Fibroblast of lung (primary cell): ENCODE results near the gene MPL. TPM values are rescaled to one million over a fixed set of nuclear protein-coding genes. Genes with fewer than 3 reads are reported as not detected.
A peak's percentile ranks its signal among the peaks of the same experiment; 100 is the strongest.

Source experiments
- DNase-seq, 2 donors: peaks; one replicate each; pipeline versions ENCODE4 v3.0.0 to v3.0.0-alpha.2; 2010; ENCODE audit warnings: low read depth in 2 of 2
- H2AFZ ChIP-seq: 2 replicates; pipeline ENCODE4 v1.5.1; 2012; ENCODE audit warnings: low read length, control low read depth, inconsistent platforms
- H3K27ac ChIP-seq: 2 replicates; pipeline ENCODE4 v1.5.1; 2011; ENCODE audit warnings: low read length, control low read depth; ENCODE audit not compliant: insufficient read depth
- H3K27me3 ChIP-seq: 2 replicates; pipeline ENCODE4 v1.5.1; 2011; ENCODE audit warnings: mild to moderate bottlenecking, low read length; ENCODE audit not compliant: control insufficient read depth, insufficient read depth
- H3K36me3 ChIP-seq: 2 replicates; pipeline ENCODE4 v1.5.1; 2011; ENCODE audit warnings: low read length; ENCODE audit not compliant: control insufficient read depth, insufficient read depth
- H3K4me1 ChIP-seq: 2 replicates; pipeline ENCODE4 v1.5.1; 2011; ENCODE audit warnings: low read length; ENCODE audit not compliant: control insufficient read depth, insufficient read depth; ENCODE audit errors: extremely low read depth
- H3K4me2 ChIP-seq: 2 replicates; pipeline ENCODE4 v1.5.1; 2011; ENCODE audit warnings: low read length, control low read depth; ENCODE audit not compliant: insufficient read depth; ENCODE audit errors: extremely low read depth
- H3K4me3 ChIP-seq, 4 experiments: fragments of 200-600 bp in 1 of 4; sonication (generic) in 1 of 4; replicated peaks in 1 of 4; 2 replicates each; pipeline ENCODE4 v1.5.1; 2011 to 2016; ENCODE audit warnings: low read length in 4 of 4, low read depth in 3 of 4, mild to moderate bottlenecking in 3 of 4, control low read depth in 2 of 4, inconsistent platforms in 1 of 4, mixed read lengths in 1 of 4; ENCODE audit not compliant: insufficient read depth in 1 of 4; ENCODE audit errors: control extremely low read depth in 1 of 4
- H3K79me2 ChIP-seq: 2 replicates; pipeline ENCODE4 v1.5.1; 2012; ENCODE audit warnings: mild to moderate bottlenecking, low read length, inconsistent platforms; ENCODE audit not compliant: control insufficient read depth, insufficient read depth
- H3K9ac ChIP-seq: 2 replicates; pipeline ENCODE4 v1.5.1; 2011; ENCODE audit warnings: mild to moderate bottlenecking, low read length, control low read depth; ENCODE audit not compliant: insufficient read depth
- H3K9me3 ChIP-seq: 2 replicates; pipeline ENCODE4 v1.5.1; 2012; ENCODE audit warnings: low read depth, low read length; ENCODE audit not compliant: control insufficient read depth, insufficient read depth
- H4K20me1 ChIP-seq: 2 replicates; pipeline ENCODE4 v1.5.1; 2011; ENCODE audit warnings: low read length; ENCODE audit not compliant: control insufficient read depth, insufficient read depth; ENCODE audit errors: extremely low read depth
- CTCF ChIP-seq, 2 donors: IDR thresholded peaks in 1 of 2; conservative IDR thresholded peaks in 1 of 2; 1 replicate in 1 of 2; 2 replicates in 1 of 2; pipeline ENCODE4 v1.5.1; 2011 to 2012; ENCODE audit warnings: low read length in 2 of 2, control low read depth in 1 of 2, inconsistent platforms in 1 of 2, low read depth in 1 of 2, mild to moderate bottlenecking in 1 of 2
- EZH2 ChIP-seq: IDR thresholded peaks from 2 replicates; pipeline ENCODE4 v1.5.1; 2012; ENCODE audit warnings: low read length, control low read depth, mild to moderate bottlenecking; ENCODE audit errors: missing control alignments
- polyA plus RNA-seq, 2 donors: library from polyadenylated mRNA; depleted of rRNA in 1 of 2; stranded (reverse) in 1 of 2; unstranded in 1 of 2; fragments of >200 nt; gene quantifications; 2 replicates each; pipeline ENCODE4 v1.2.1, GENCODE V29; 2011 to 2012; ENCODE audit warnings: missing spikeins in 1 of 2
- total RNA-seq: library from RNA; depleted of rRNA; stranded (reverse); fragments of >200 nt; gene quantifications from 2 replicates; pipeline ENCODE4 v1.2.1, GENCODE V29; 2014

MPL gene
- total and polyA plus RNA-seq, 2 donors (not counting 1 experiment from before 2014, with no cell fraction given) = not detected

- no peaks in the 10 kb centered on the region for H3K27me3 ChIP-seq
- no peak overlapping the region for H3K27ac ChIP-seq
- H4K20me1 ChIP-seq = no peaks in the 10 kb centered on the region
- H3K4me2 ChIP-seq = no peak overlapping the region
- no peaks in the 10 kb centered on the region for H3K36me3 ChIP-seq
- H3K9me3 ChIP-seq = no peaks in the 10 kb centered on the region
- TF ChIP-seq CTCF (conservative IDR thresholded peaks at IDR 0.05 in 1 of 2, IDR thresholded peaks at IDR 0.05 in 1 of 2; ENCODE audit: low read depth in 1 of 2, low read length in 2 of 2) (no peak), EZH2 (no peak)
- H2AFZ ChIP-seq = no peak overlapping the region
- H3K4me3 ChIP-seq = no peak overlapping the region
- no peaks in the 10 kb centered on the region for H3K4me1 ChIP-seq
- DNase-seq = no peak
- no peaks in the 10 kb centered on the region for H3K79me2 ChIP-seq
- no peak overlapping the region for H3K9ac ChIP-seq
Measured at GRCh38 chr1:43302201-43302600, 35.4 kb upstream of the MPL start.

- Histone ChIP-seq H3K79me2 (no peaks in the 10 kb centered on the region), H3K9ac (no peak overlapping the region), H3K27ac (no peak overlapping the region), H3K4me1 (no peaks in the 10 kb centered on the region), H3K36me3 (no peaks in the 10 kb centered on the region), H3K4me2 (no peak overlapping the region), H3K27me3 (no peaks in the 10 kb centered on the region), H3K9me3 (no peaks in the 10 kb centered on the region), H4K20me1 (no peaks in the 10 kb centered on the region), H3K4me3 (no peak overlapping the region), H2AFZ (no peak overlapping the region)
- TF ChIP-seq EZH2 = no peak
- no peak for TF ChIP-seq CTCF (conservative IDR thresholded peaks at IDR 0.05 in 1 of 2, IDR thresholded peaks at IDR 0.05 in 1 of 2; ENCODE audit: low read depth in 1 of 2, low read length in 2 of 2)
- DNase-seq = peak in 1 of 2 donors; percentile 50
Measured at GRCh38 chr1:43302721-43303470, 34.7 kb upstream of the MPL start.

GRCh38 chr1:43303471-43304313, 33.9 kb upstream of the MPL start:
- no peaks in the 10 kb centered on the region for H3K9me3 ChIP-seq
- TF ChIP-seq EZH2 (no peak), CTCF (conservative IDR thresholded peaks at IDR 0.05 in 1 of 2, IDR thresholded peaks at IDR 0.05 in 1 of 2; ENCODE audit: low read depth in 1 of 2, low read length in 2 of 2) (no peak)
- H3K9ac ChIP-seq = no peak overlapping the region
- no peaks in the 10 kb centered on the region for H3K36me3 ChIP-seq
- H3K4me2 ChIP-seq = no peak overlapping the region
- H3K27me3 ChIP-seq = no peaks in the 10 kb centered on the region
- H3K27ac ChIP-seq = no peak overlapping the region
- H4K20me1 ChIP-seq = no peaks in the 10 kb centered on the region
- no peak overlapping the region for H2AFZ ChIP-seq
- no peaks in the 10 kb centered on the region for H3K79me2 ChIP-seq
- H3K4me3 ChIP-seq = no peak overlapping the region
- no peaks in the 10 kb centered on the region for H3K4me1 ChIP-seq
- no peak for DNase-seq
